H9 (cell line): Measurements from ENCODE around the gene TRAP1. TPM values are rescaled to one million over a fixed set of nuclear protein-coding genes. Genes with fewer than 3 reads are reported as not detected.

ENCODE experiments used
- DNase-seq: peaks from one replicate; pipeline ENCODE4 v3.0.0-alpha.2; 2017
- H2AFZ ChIP-seq: one replicate; pipeline ENCODE4 v1.6.1; 2013; ENCODE audit warnings: mild to moderate bottlenecking, low read length, control low read depth, moderate library complexity
- H2AK5ac ChIP-seq: 2 replicates; pipeline ENCODE4 v1.6.1; 2013; ENCODE audit warnings: low read length, control low read depth, mixed read lengths; ENCODE audit not compliant: insufficient read length
- H2BK120ac ChIP-seq: one replicate; pipeline ENCODE4 v1.6.1; 2013; ENCODE audit warnings: low read depth, mild to moderate bottlenecking, low read length, control low read depth, inconsistent platforms; ENCODE audit not compliant: poor library complexity, severe bottlenecking
- H2BK12ac ChIP-seq: 2 replicates; pipeline ENCODE4 v1.6.1; 2013; ENCODE audit warnings: low read length, control low read depth, mixed read lengths, low read depth; ENCODE audit not compliant: insufficient read length
- H2BK15ac ChIP-seq: 2 replicates; pipeline ENCODE4 v1.6.1; 2013; ENCODE audit warnings: low read depth, low read length, control low read depth
- H2BK20ac ChIP-seq: one replicate; pipeline ENCODE4 v1.6.1; 2013; ENCODE audit warnings: low read depth, mild to moderate bottlenecking, low read length, control low read depth, inconsistent platforms; ENCODE audit not compliant: poor library complexity, severe bottlenecking
- H2BK5ac ChIP-seq: 2 replicates; pipeline ENCODE4 v1.6.1; 2013; ENCODE audit warnings: low read length, control low read depth, mixed read lengths; ENCODE audit not compliant: insufficient read length
- H3K14ac ChIP-seq: 2 replicates; pipeline ENCODE4 v1.6.1; 2013; ENCODE audit warnings: low read length, control low read depth; ENCODE audit not compliant: insufficient read depth
- H3K18ac ChIP-seq: 2 replicates; pipeline ENCODE4 v1.6.1; 2013; ENCODE audit warnings: low read depth, mild to moderate bottlenecking, mixed read lengths, low read length, control low read depth; ENCODE audit not compliant: insufficient read length
- H3K23ac ChIP-seq: 2 replicates; pipeline ENCODE4 v1.6.1; 2013; ENCODE audit warnings: low read length, control low read depth, mixed read lengths, low read depth; ENCODE audit not compliant: insufficient read length
- H3K23me2 ChIP-seq: 2 replicates; pipeline ENCODE4 v1.6.1; 2013; ENCODE audit warnings: low read depth, mild to moderate bottlenecking, mixed read lengths, low read length, control low read depth; ENCODE audit not compliant: insufficient read length, poor library complexity, severe bottlenecking
- H3K27ac ChIP-seq: 2 replicates; pipeline ENCODE4 v1.5.1; 2013; ENCODE audit warnings: low read length, control low read depth, mixed read lengths, low read depth; ENCODE audit not compliant: insufficient read length
- H3K27me3 ChIP-seq: 2 replicates; pipeline ENCODE4 v1.6.1; 2013; ENCODE audit warnings: low read length, control low read depth, inconsistent platforms; ENCODE audit not compliant: insufficient read depth
- H3K4ac ChIP-seq: 2 replicates; pipeline ENCODE4 v1.6.1; 2013; ENCODE audit warnings: low read depth, mild to moderate bottlenecking, control low read depth, inconsistent platforms, low read length, moderate library complexity
- H3K4me1 ChIP-seq: 2 replicates; pipeline ENCODE4 v1.6.1; 2013; ENCODE audit warnings: low read length, control low read depth, inconsistent platforms; ENCODE audit not compliant: insufficient read depth
- H3K4me2 ChIP-seq: 2 replicates; pipeline ENCODE4 v1.6.1; 2013; ENCODE audit warnings: low read length, control low read depth, mixed read lengths; ENCODE audit not compliant: insufficient read length, insufficient read depth
- H3K56ac ChIP-seq: 2 replicates; pipeline ENCODE4 v1.6.1; 2013; ENCODE audit warnings: low read depth, mild to moderate bottlenecking, mixed read lengths, low read length, control low read depth; ENCODE audit not compliant: insufficient read length
- H3K79me1 ChIP-seq: 2 replicates; pipeline ENCODE4 v1.6.1; 2013; ENCODE audit warnings: low read depth, mild to moderate bottlenecking, moderate library complexity, low read length, control low read depth, inconsistent platforms; ENCODE audit not compliant: insufficient read depth, poor library complexity, severe bottlenecking
- H3K79me2 ChIP-seq: 2 replicates; pipeline ENCODE4 v1.6.1; 2013; ENCODE audit warnings: low read length, control low read depth, inconsistent platforms; ENCODE audit not compliant: insufficient read depth
- H3K9ac ChIP-seq: 2 replicates; pipeline ENCODE4 v1.6.1; 2013; ENCODE audit warnings: low read length, control low read depth, mixed read lengths; ENCODE audit not compliant: insufficient read length; ENCODE audit errors: extremely low read depth
- H3K9me3 ChIP-seq: one replicate; pipeline ENCODE4 v1.6.1; 2013; ENCODE audit warnings: low read depth, low read length, inconsistent platforms; ENCODE audit not compliant: control insufficient read depth
- H3T11ph ChIP-seq: one replicate; pipeline ENCODE4 v1.6.1; 2013; ENCODE audit warnings: mild to moderate bottlenecking, low read length, control low read depth, inconsistent platforms
- H4K20me1 ChIP-seq: one replicate; pipeline ENCODE4 v1.6.1; 2013; ENCODE audit not compliant: control insufficient read depth, insufficient read length, insufficient read depth
- H4K5ac ChIP-seq: 2 replicates; pipeline ENCODE4 v1.6.1; 2013; ENCODE audit warnings: low read depth, mild to moderate bottlenecking, mixed read lengths, low read length, control low read depth; ENCODE audit not compliant: insufficient read length
- H4K8ac ChIP-seq: replicated peaks from 2 replicates; pipeline ENCODE4 v1.6.1; 2013; ENCODE audit warnings: low read length, control low read depth, mixed read lengths, low read depth; ENCODE audit not compliant: insufficient read length
- H4K91ac ChIP-seq: 2 replicates; pipeline ENCODE4 v1.6.1; 2013; ENCODE audit warnings: low read depth, mild to moderate bottlenecking, moderate library complexity, mixed read lengths, low read length, control low read depth; ENCODE audit not compliant: insufficient read length
- H3K27ac Mint-ChIP-seq, 3 experiments: 2 replicates in 2 of 3; 3 replicates in 1 of 3; pipeline ENCODE4 v1.8.0; 2020 to 2021; ENCODE audit warnings: mixed read lengths in 3 of 3, mild to moderate bottlenecking in 1 of 3, moderate library complexity in 1 of 3
- H3K27me3 Mint-ChIP-seq: 2 replicates; pipeline ENCODE4 v1.8.0; 2021; ENCODE audit warnings: low read depth, mild to moderate bottlenecking, moderate library complexity, mixed read lengths
- H3K36me3 Mint-ChIP-seq, 3 experiments: 2 replicates in 2 of 3; 3 replicates in 1 of 3; pipeline ENCODE4 v1.8.0; 2020 to 2021; ENCODE audit warnings: low read depth in 3 of 3, mixed read lengths in 3 of 3; ENCODE audit not compliant: insufficient read depth in 1 of 3
- H3K4me1 Mint-ChIP-seq, 2 experiments: 2 replicates each; pipeline ENCODE4 v1.8.0; 2020; ENCODE audit warnings: mixed read lengths in 2 of 2
- H3K4me3 Mint-ChIP-seq, 2 experiments: 2 replicates in 1 of 2; 3 replicates in 1 of 2; pipeline ENCODE4 v1.8.0; 2020 to 2021; ENCODE audit warnings: mild to moderate bottlenecking in 2 of 2, mixed read lengths in 2 of 2, moderate library complexity in 1 of 2
- H3K9me3 Mint-ChIP-seq, 2 experiments: 2 replicates in 1 of 2; 3 replicates in 1 of 2; pipeline ENCODE4 v1.8.0; 2020; ENCODE audit warnings: mild to moderate bottlenecking in 2 of 2, mixed read lengths in 2 of 2, moderate library complexity in 1 of 2
- CTCF ChIP-seq: fragments of 200-600 bp; sonication (generic); conservative IDR thresholded peaks from 3 replicates; pipeline ENCODE4 v1.8.0; 2021; ENCODE audit warnings: antibody characterized with exemption, mild to moderate bottlenecking
- WGBS: extraction: QIAGEN DNeasy Blood & Tissue Kit; methylation state at CpG from one replicate; pipeline ENCODE4 v1.1.7; 2013; ENCODE audit warnings: missing lambda C conversion rate, low lambda C conversion rate, mixed read lengths; ENCODE audit not compliant: insufficient read length; ENCODE audit errors: extremely low coverage; 5-methylcytosine and 5-hydroxymethylcytosine counted together
- total RNA-seq: library from RNA; stranded (reverse); gene quantifications from 2 replicates; pipeline ENCODE4 v1.2.1, GENCODE V29; 2021

The TRAP1 gene
- total RNA-seq, 1 experiment from 2014 or later = 211 TPM

GRCh38 chr16:3652373-3653195 is 64.7 kb downstream of the TRAP1 start:
- Histone ChIP-seq H2BK5ac (no peak overlapping the region), H2BK120ac (no peak overlapping the region), H3K27ac (no peak overlapping the region), H3K9me3 (no peaks in the 10 kb centered on the region), H3K4me2 (no peak overlapping the region), H4K91ac (no peak overlapping the region), H2BK20ac (no peak overlapping the region), H2AK5ac (no peak overlapping the region), H3K56ac (no peak overlapping the region), H3K27me3 (no peaks in the 10 kb centered on the region), H2AFZ (no peak overlapping the region), H3K23me2 (no peaks in the 10 kb centered on the region), H3K14ac (no peak overlapping the region), H2BK12ac (no peak overlapping the region), H4K20me1 (peaks cover 2% of the 10 kb centered on the region), H3K18ac (no peak overlapping the region), H3T11ph (no peak overlapping the region), H4K5ac (no peak overlapping the region), H4K8ac (no peak overlapping the region), H3K9ac (no peak overlapping the region), H3K4me1 (peaks cover 2% of the 10 kb centered on the region; the same call in 1 of the 2 replicates), H3K79me2 (no peaks in the 10 kb centered on the region), H3K79me1 (no peaks in the 10 kb centered on the region), H2BK15ac (no peak overlapping the region), H3K4ac (no peak overlapping the region), H3K23ac (no peak overlapping the region)
- Mint-ChIP-seq H3K4me3 (peak overlapping the region in 1 of 2 experiments; percentile 20; a peak in 1 of 5 replicates), H3K27ac (peak overlapping the region; percentile 55 to 81 (median 79); a peak in 4 of 7 replicates), H3K9me3 (no peaks in the 10 kb centered on the region), H3K4me1 (peaks cover 28 to 35% of the 10 kb centered on the region in 2 experiments), H3K36me3 (peaks cover 24 to 52% (median 34%) of the 10 kb centered on the region in 3 experiments), H3K27me3 (no peaks in the 10 kb centered on the region)
- DNase-seq = no peak
- no peak for TF ChIP-seq CTCF
- WGBS = no CpG with 5 or more reads among the region's 14 CpGs
